GM12801 (cell line): ENCODE data around the gene ENTPD2.

Experiments used
- CTCF ChIP-seq: IDR thresholded peaks from one replicate; pipeline ENCODE4 v1.5.1; 2011; ENCODE audit warnings: control low read depth; ENCODE audit not compliant: insufficient read length; ENCODE audit errors: extremely low read depth

The ENTPD2 gene

GRCh38 chr9:137009938-137010732, 43.7 kb downstream of the ENTPD2 start:
- no peak for TF ChIP-seq CTCF

- no peak for TF ChIP-seq CTCF
These were observed 44.6 kb downstream of the ENTPD2 start for GRCh38 chr9:137009217-137009616.

GRCh38 chr9:137008312-137008711, 45.5 kb downstream of the ENTPD2 start:
- TF ChIP-seq CTCF, result no peak

GRCh38 chr9:137007816-137008270, 46.0 kb downstream of the ENTPD2 start:
- no peak for TF ChIP-seq CTCF

GRCh38 chr9:137007108-137007815, 46.6 kb downstream of the ENTPD2 start:
- TF ChIP-seq CTCF, result no peak

- TF ChIP-seq CTCF, result no peak
These were observed 47.5 kb downstream of the ENTPD2 start for GRCh38 chr9:137006116-137007003.

GRCh38 chr9:137002646-137003041, 51.2 kb downstream of the ENTPD2 start:
- TF ChIP-seq CTCF, result no peak
